Chondrocyte (in vitro differentiated cells): Measurements from ENCODE around the gene PLCD4. TPM values are rescaled to one million over a fixed set of nuclear protein-coding genes. Genes with fewer than 3 reads are reported as not detected.

ENCODE experiments used
- DNase-seq: peaks from one replicate; pipeline ENCODE4 v3.0.0; 2021; ENCODE audit warnings: mixed read lengths, low spot score
- H3K27ac Mint-ChIP-seq: one replicate; pipeline ENCODE4 v1.8.0; 2021; ENCODE audit warnings: mild to moderate bottlenecking, moderate library complexity, mixed read lengths; ENCODE audit not compliant: unreplicated experiment
- H3K27me3 Mint-ChIP-seq: 2 replicates; pipeline ENCODE4 v1.8.0; 2021; ENCODE audit warnings: low read depth, mixed read lengths
- H3K36me3 Mint-ChIP-seq: 2 replicates; pipeline ENCODE4 v1.8.0; 2021; ENCODE audit warnings: low read depth, mixed read lengths
- H3K4me1 Mint-ChIP-seq: 2 replicates; pipeline ENCODE4 v1.8.0; 2021; ENCODE audit warnings: low read depth, mild to moderate bottlenecking, mixed read lengths
- H3K4me3 Mint-ChIP-seq: one replicate; pipeline ENCODE4 v1.8.0; 2021; ENCODE audit warnings: mild to moderate bottlenecking, moderate library complexity, mixed read lengths; ENCODE audit not compliant: unreplicated experiment
- H3K9me3 Mint-ChIP-seq: 2 replicates; pipeline ENCODE4 v1.8.0; 2021; ENCODE audit warnings: low read depth, mixed read lengths
- total RNA-seq: library from RNA; stranded (reverse); gene quantifications from 3 replicates; pipeline ENCODE4 v1.2.1, GENCODE V29; 2021
- TF ChIP-seq, protein P1 (sequence below): fragments of 200-600 bp; sonication (generic); IDR thresholded peaks from 2 replicates; pipeline ENCODE4 v1.5.0; 2021; ENCODE audit warnings: antibody characterized with exemption, mild to moderate bottlenecking, moderate library complexity

Gene PLCD4
- total RNA-seq, 1 donor from 2014 or later = 4.1 TPM

DNA sequence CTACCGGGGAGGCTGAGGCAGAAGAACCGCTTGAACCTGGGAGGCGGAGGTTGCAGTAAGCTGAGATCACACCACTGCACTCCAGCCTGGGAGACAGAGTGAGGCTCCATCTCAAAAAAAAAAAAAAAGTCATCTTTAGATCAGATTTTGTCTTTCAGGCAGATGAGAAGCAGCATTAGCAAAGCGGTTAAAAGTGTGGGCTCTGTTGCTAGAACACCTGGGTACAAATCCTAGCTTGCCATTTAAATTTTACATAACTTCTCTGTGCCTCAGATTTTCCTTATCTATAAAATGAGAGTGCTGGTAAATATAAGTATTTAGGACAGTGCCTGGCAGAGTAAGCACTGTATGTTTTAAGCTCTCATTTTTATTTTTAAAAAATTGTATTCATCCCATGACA lies 30.8 kb upstream of the PLCD4 start:
- Mint-ChIP-seq H3K9me3 (no peaks in the 10 kb centered on the region), H3K4me1 (peaks cover 15% of the 10 kb centered on the region), H3K4me3 (no peak overlapping the region), H3K36me3 (peaks cover 2% of the 10 kb centered on the region), H3K27ac (no peak overlapping the region), H3K27me3 (no peaks in the 10 kb centered on the region)
- no peak for DNase-seq
- TF ChIP-seq, protein P1, sequence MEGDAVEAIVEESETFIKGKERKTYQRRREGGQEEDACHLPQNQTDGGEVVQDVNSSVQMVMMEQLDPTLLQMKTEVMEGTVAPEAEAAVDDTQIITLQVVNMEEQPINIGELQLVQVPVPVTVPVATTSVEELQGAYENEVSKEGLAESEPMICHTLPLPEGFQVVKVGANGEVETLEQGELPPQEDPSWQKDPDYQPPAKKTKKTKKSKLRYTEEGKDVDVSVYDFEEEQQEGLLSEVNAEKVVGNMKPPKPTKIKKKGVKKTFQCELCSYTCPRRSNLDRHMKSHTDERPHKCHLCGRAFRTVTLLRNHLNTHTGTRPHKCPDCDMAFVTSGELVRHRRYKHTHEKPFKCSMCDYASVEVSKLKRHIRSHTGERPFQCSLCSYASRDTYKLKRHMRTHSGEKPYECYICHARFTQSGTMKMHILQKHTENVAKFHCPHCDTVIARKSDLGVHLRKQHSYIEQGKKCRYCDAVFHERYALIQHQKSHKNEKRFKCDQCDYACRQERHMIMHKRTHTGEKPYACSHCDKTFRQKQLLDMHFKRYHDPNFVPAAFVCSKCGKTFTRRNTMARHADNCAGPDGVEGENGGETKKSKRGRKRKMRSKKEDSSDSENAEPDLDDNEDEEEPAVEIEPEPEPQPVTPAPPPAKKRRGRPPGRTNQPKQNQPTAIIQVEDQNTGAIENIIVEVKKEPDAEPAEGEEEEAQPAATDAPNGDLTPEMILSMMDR = no peak

DNA sequence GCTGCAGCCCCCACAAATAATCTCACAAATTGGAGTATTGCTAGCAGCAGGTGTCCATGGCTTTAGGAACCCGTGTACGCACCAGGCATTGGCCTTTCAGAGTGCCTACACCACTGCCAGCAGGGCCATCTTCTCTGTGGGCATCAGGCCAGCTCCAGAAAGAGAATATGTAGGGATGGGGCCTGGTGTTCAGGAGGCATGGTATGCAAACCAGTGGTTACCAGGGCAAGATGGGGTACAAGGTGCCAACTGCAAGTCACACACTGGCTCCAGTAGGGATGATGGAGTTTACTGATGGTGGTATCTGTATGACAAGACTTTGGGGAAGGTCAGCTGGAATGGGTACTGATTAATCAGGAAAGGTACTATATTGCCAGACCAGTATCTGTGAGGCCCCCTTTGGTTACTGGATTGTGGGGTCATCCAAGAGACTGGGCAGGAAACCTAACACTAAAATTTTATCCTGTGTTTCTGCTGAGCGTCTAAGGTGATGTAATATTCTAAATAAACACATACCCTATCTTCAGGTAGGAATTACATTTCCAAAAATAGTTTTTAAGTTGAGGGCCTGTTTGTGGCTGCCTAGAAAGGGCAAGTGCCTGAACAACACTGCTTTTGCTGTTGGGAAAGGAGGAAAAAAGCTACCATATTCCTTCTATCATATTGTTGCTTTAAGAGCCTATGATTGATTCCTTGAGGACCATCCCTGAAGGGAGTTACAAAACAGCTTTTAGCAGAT lies 30.0 kb upstream of the PLCD4 start:
- no peaks in the 10 kb centered on the region for H3K27me3 Mint-ChIP-seq
- TF ChIP-seq, protein P1 = no peak
- H3K27ac Mint-ChIP-seq = no peak overlapping the region
- peaks cover 2% of the 10 kb centered on the region for H3K36me3 Mint-ChIP-seq
- H3K9me3 Mint-ChIP-seq = no peaks in the 10 kb centered on the region
- DNase-seq = no peak
- peaks cover 15% of the 10 kb centered on the region for H3K4me1 Mint-ChIP-seq
- no peak overlapping the region for H3K4me3 Mint-ChIP-seq

DNA sequence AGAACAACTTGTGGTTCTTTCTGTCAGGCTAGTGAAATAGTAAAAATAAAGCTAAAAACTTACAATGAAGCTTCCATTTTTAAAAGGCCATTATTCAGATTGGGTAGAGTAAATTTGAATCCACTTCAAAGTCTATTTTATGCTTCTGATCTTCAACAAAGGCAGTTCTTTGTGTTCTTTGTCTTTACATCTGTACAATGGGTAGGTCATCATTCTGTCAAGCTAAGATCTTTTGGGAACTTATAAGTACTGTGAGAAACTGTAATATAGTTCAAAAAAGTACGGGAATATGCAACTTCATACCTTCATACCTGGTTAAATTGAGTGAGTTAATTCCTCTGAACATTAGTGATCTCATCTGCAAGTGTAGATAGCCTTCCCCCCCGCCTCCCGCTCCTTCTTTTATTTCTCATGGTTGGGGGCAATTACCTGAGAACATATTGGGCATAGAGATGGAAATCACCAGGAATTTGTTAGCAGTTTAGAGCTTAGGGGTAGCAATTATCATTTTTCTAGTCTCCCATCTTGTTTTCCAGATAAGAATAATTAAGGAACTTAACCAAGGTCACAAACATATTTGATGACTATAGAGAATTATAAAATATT lies 29.3 kb upstream of the PLCD4 start:
- Mint-ChIP-seq H3K4me3 (no peak overlapping the region), H3K27ac (no peak overlapping the region), H3K36me3 (peaks cover 8% of the 10 kb centered on the region), H3K27me3 (no peaks in the 10 kb centered on the region), H3K9me3 (no peaks in the 10 kb centered on the region), H3K4me1 (peaks cover 14% of the 10 kb centered on the region)
- TF ChIP-seq, protein P1 = no peak
- DNase-seq = no peak

DNA sequence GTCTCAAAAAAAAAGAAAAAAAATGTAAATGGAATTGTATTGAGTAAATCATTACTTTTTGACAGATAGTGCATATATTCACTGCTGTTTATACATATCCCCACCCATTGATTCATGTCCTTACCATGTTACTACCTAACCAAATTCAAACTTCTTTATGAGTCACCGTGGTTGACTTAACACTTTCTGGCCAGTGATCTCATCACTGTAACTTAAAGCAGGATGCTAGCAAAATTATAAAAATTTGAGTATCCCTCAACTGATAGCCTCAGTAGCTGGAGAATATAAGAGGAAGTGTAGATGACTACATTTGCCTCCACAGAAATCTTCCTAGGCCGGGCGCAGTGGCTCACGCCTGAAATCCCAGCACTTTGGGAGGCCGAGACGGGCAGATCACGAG lies 25.6 kb upstream of the PLCD4 start:
- DNase-seq = no peak
- Mint-ChIP-seq H3K27ac (peak overlapping the region; percentile 65), H3K27me3 (no peaks in the 10 kb centered on the region), H3K4me1 (peaks cover 14% of the 10 kb centered on the region), H3K4me3 (no peak overlapping the region), H3K36me3 (peaks cover 15% of the 10 kb centered on the region), H3K9me3 (no peaks in the 10 kb centered on the region)
- TF ChIP-seq, protein P1 = no peak

DNA sequence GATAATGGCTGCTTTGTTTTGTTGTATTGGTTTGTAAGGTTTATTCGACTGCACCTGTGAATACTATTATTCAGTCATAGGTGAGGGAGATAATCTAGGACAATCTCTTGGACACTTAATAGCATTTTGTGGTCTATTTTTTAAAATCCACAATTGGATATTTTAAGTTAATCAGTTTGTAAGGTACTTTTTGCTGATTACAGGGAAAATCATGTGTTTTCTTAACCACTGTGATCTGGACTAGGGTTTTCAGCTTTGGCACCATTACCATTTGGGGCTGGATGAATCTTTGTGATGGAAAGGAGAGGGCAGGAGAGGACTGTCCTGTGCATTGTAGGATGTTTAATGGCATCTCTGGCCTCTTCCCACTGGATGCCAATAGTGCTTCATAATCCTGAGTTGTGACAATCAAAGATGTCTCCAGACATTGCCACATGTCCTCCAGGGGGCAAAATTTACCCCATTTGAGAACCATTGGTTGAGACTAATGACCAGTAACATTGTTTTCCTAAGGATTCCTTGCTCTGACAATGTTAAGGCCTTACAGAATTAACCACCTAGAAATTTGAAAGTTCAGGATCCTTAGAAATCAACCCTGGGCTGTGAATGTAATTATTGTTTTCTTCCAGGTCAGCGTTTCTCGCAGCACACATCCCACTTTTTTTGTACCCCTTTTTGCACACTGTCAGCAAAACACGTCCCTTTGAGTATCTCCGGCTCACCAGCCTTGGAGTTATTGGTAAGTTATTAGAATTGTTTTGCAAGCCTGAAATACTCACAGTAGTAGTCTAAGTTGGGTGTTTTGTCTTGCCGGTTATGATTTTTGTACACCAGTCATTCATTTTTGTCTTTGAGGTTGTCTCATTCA lies 23.5 kb upstream of the PLCD4 start:
- TF ChIP-seq, protein P1 = peak; percentile 61
- DNase-seq = no peak
- H3K4me3 Mint-ChIP-seq = no peak overlapping the region
- H3K27me3 Mint-ChIP-seq = no peaks in the 10 kb centered on the region
- no peak overlapping the region for H3K27ac Mint-ChIP-seq
- H3K4me1 Mint-ChIP-seq = peaks cover 10% of the 10 kb centered on the region
- peaks cover 19% of the 10 kb centered on the region for H3K36me3 Mint-ChIP-seq
- no peaks in the 10 kb centered on the region for H3K9me3 Mint-ChIP-seq
